Right renal cortex interstitium (tissue), 3 donors: Measurements from ENCODE around the gene CLN6. TPM values are rescaled to one million over a fixed set of nuclear protein-coding genes. Genes with fewer than 3 reads are reported as not detected.
"Not testable (repeated sequence)": the region's sequence is repeated elsewhere in the genome, so short reads cannot be mapped to it uniquely, and the experiment has no call there.

ENCODE experiments used
- DNase-seq, 3 donors: peaks; one replicate each; pipeline ENCODE4 v3.0.0-alpha.2; 2013; ENCODE audit warnings: low read depth in 3 of 3, low spot score in 2 of 3
- polyA plus RNA-seq, 3 donors: library from polyadenylated mRNA; unstranded; fragments of 120-200 nt; gene quantifications; one replicate each; pipeline ENCODE4 v1.2.1, GENCODE V29; 2013; ENCODE audit not compliant: insufficient read length in 3 of 3

CLN6 gene
- polyA plus RNA-seq, 3 donors: 32.8 to 37.1 (median 33.6) TPM

GRCh38 chr15:68224546-68225250, 4.8 kb downstream of the CLN6 start:
- no peak for DNase-seq

GRCh38 chr15:68224108-68224507, 5.4 kb downstream of the CLN6 start:
- DNase-seq: no peak

- no peak for DNase-seq
These were observed 6.4 kb downstream of the CLN6 start for GRCh38 chr15:68223171-68223570.

- DNase-seq: not testable (repeated sequence)
These were observed 7.1 kb downstream of the CLN6 start for GRCh38 chr15:68222432-68222743.

GRCh38 chr15:68221530-68222431, 7.7 kb downstream of the CLN6 start:
- not testable (repeated sequence) for DNase-seq

GRCh38 chr15:68220967-68221366, 8.6 kb downstream of the CLN6 start:
- DNase-seq: no peak

- no peak for DNase-seq
These were observed 9.0 kb downstream of the CLN6 start for GRCh38 chr15:68220489-68220888.

- no peak for DNase-seq
These were observed 10.4 kb downstream of the CLN6 start for GRCh38 chr15:68218847-68219798.

- DNase-seq: no peak
These were observed 11.2 kb downstream of the CLN6 start for GRCh38 chr15:68218331-68218730.

- DNase-seq: no peak
These were observed 12.2 kb downstream of the CLN6 start for GRCh38 chr15:68217341-68217740.

GRCh38 chr15:68214838-68215254, 14.7 kb downstream of the CLN6 start:
- no peak for DNase-seq

- no peak for DNase-seq
These were observed 15.3 kb downstream of the CLN6 start for GRCh38 chr15:68213991-68214837.

GRCh38 chr15:68213491-68213845, 16.1 kb downstream of the CLN6 start:
- DNase-seq: not testable (repeated sequence)

GRCh38 chr15:68211656-68212320, 17.7 kb downstream of the CLN6 start:
- DNase-seq: no peak

- peak in 1 of 3 donors; percentile 40 for DNase-seq
These were observed 18.5 kb downstream of the CLN6 start for GRCh38 chr15:68210821-68211655.

- no peak for DNase-seq
These were observed 19.1 kb downstream of the CLN6 start for GRCh38 chr15:68210409-68210756.

GRCh38 chr15:68209735-68210408, 19.7 kb downstream of the CLN6 start:
- no peak for DNase-seq

- no peak for DNase-seq
These were observed 20.3 kb downstream of the CLN6 start for GRCh38 chr15:68209272-68209671.
